Neural cell (in vitro differentiated cells): ENCODE results near the gene OSTC. TPM values are rescaled to one million over a fixed set of nuclear protein-coding genes. Genes with fewer than 3 reads are reported as not detected.
A peak's percentile ranks its signal among the peaks of the same experiment; 100 is the strongest.

Source experiments
- H2AFZ ChIP-seq: fragments of 200-600, 300-800 bp; sonication (generic), shearing (Covaris generic); 2 replicates; pipeline ENCODE4 v1.6.0; 2014; ENCODE audit warnings: low read depth, mild to moderate bottlenecking, antibody characterized with exemption, low read length, moderate library complexity
- H3F3A ChIP-seq: fragments of 200-600 bp; shearing (Covaris generic); 2 replicates; pipeline ENCODE4 v1.6.1; 2016; ENCODE audit warnings: mild to moderate bottlenecking, moderate library complexity, mixed read lengths, antibody characterized with exemption, low read length; ENCODE audit not compliant: insufficient read depth, poor library complexity, severe bottlenecking
- H3K27ac ChIP-seq: fragments of 200-600, 300-800 bp; sonication (generic), shearing (Covaris generic); 2 replicates; pipeline ENCODE4 v1.5.1; 2014; ENCODE audit warnings: mild to moderate bottlenecking, low read length, moderate library complexity
- H3K27me3 ChIP-seq: fragments of 300-800, 200-600 bp; sonication (generic), shearing (Covaris generic); 2 replicates; pipeline ENCODE4 v1.6.0; 2014; ENCODE audit warnings: mild to moderate bottlenecking, low read depth, low read length, moderate library complexity; ENCODE audit not compliant: insufficient read depth
- H3K36me3 ChIP-seq: fragments of 300-800, 200-600 bp; sonication (generic), shearing (Covaris generic); 2 replicates; pipeline ENCODE4 v1.5.1; 2014; ENCODE audit warnings: mild to moderate bottlenecking, antibody characterized with exemption, low read length, moderate library complexity; ENCODE audit not compliant: insufficient read depth
- H3K4me2 ChIP-seq: fragments of 300-800, 200-600 bp; sonication (generic), shearing (Covaris generic); 2 replicates; pipeline ENCODE4 v1.6.0; 2014; ENCODE audit warnings: mild to moderate bottlenecking, low read length
- H3K4me3 ChIP-seq: fragments of 300-800, 200-600 bp; sonication (generic), shearing (Covaris generic); 2 replicates; pipeline ENCODE4 v1.5.1; 2014; ENCODE audit warnings: mild to moderate bottlenecking, low read length, moderate library complexity
- H3K79me2 ChIP-seq: fragments of 200-600 bp; shearing (Covaris generic); replicated peaks from 2 replicates; pipeline ENCODE4 v1.6.0; 2014; ENCODE audit warnings: mild to moderate bottlenecking, low read length, moderate library complexity; ENCODE audit not compliant: insufficient read depth
- H3K9ac ChIP-seq: fragments of 300-800, 200-600 bp; sonication (generic), shearing (Covaris generic); 2 replicates; pipeline ENCODE4 v1.6.1; 2016; ENCODE audit warnings: mild to moderate bottlenecking, low read length, mixed read lengths
- H3K9me2 ChIP-seq: fragments of 200-600 bp; shearing (Covaris generic); 2 replicates; pipeline ENCODE4 v1.6.1; 2016; ENCODE audit warnings: mild to moderate bottlenecking, low read length, mixed read lengths; ENCODE audit not compliant: insufficient read depth
- H3K9me3 ChIP-seq: fragments of 200-600, 300-800 bp; sonication (generic), shearing (Covaris generic); 2 replicates; pipeline ENCODE4 v1.6.1; 2016; ENCODE audit warnings: mild to moderate bottlenecking, mixed run types, low read length, moderate library complexity, mixed read lengths
- H4K20me1 ChIP-seq: fragments of 200-600 bp; shearing (Covaris generic); 2 replicates; pipeline ENCODE4 v1.6.1; 2016; ENCODE audit warnings: mild to moderate bottlenecking, mixed run types; ENCODE audit not compliant: insufficient read depth
- CTCF ChIP-seq: fragments of 450-650 bp; IDR thresholded peaks from 2 replicates; pipeline ENCODE4 v1.5.1; 2014; ENCODE audit warnings: antibody characterized with exemption, mild to moderate bottlenecking, moderate library complexity; ENCODE audit not compliant: poor library complexity, severe bottlenecking
- EP300 ChIP-seq: fragments of 450-650 bp; conservative IDR thresholded peaks from 2 replicates; pipeline ENCODE4 v1.6.1; 2014; ENCODE audit warnings: antibody characterized with exemption, mild to moderate bottlenecking, moderate library complexity; ENCODE audit not compliant: poor library complexity, severe bottlenecking
- EZH2 ChIP-seq: fragments of 200-600, 300-800 bp; shearing (Covaris generic), sonication (generic); IDR thresholded peaks from 2 replicates; pipeline ENCODE4 v1.6.1; 2014; ENCODE audit warnings: antibody characterized with exemption, low read length, borderline replicate concordance, mild to moderate bottlenecking; ENCODE audit not compliant: insufficient read depth, poor library complexity, severe bottlenecking
- MXI1 ChIP-seq: fragments of 450-650 bp; conservative IDR thresholded peaks from 2 replicates; pipeline ENCODE4 v1.6.1; 2014; ENCODE audit warnings: antibody characterized with exemption, mild to moderate bottlenecking; ENCODE audit not compliant: poor library complexity, severe bottlenecking
- POLR2AphosphoS5 ChIP-seq: IDR thresholded peaks from 2 replicates; pipeline ENCODE4 v1.6.1; 2012
- RAD21 ChIP-seq: fragments of 450-650 bp; conservative IDR thresholded peaks from 2 replicates; pipeline ENCODE4 v1.6.1; 2014; ENCODE audit warnings: antibody characterized with exemption, mild to moderate bottlenecking, moderate library complexity
- REST ChIP-seq: IDR thresholded peaks from 2 replicates; pipeline ENCODE4 v1.6.1; 2012; ENCODE audit warnings: borderline replicate concordance
- SMC3 ChIP-seq: fragments of 450-650 bp; conservative IDR thresholded peaks from 2 replicates; pipeline ENCODE4 v1.6.1; 2014; ENCODE audit warnings: antibody characterized with exemption, mild to moderate bottlenecking, moderate library complexity; ENCODE audit not compliant: poor library complexity
- TAF1 ChIP-seq: IDR thresholded peaks from 2 replicates; pipeline ENCODE4 v1.6.1; 2012; ENCODE audit warnings: low read depth
- polyA minus RNA-seq: library from RNA; depleted of rRNA, polyadenylated mRNA; stranded (reverse); fragments of >200 nt; gene quantifications from 2 replicates; pipeline ENCODE4 v1.2.3, GENCODE V29; 2014
- polyA plus RNA-seq: library from polyadenylated mRNA; depleted of rRNA; stranded (reverse); fragments of >200 nt; gene quantifications from 2 replicates; pipeline ENCODE4 v1.2.3, GENCODE V29; 2014

OSTC gene
- polyA plus RNA-seq (117 and 128 TPM in 2 replicates), polyA minus RNA-seq (55.9 and 57.2 TPM in 2 replicates)

DNA sequence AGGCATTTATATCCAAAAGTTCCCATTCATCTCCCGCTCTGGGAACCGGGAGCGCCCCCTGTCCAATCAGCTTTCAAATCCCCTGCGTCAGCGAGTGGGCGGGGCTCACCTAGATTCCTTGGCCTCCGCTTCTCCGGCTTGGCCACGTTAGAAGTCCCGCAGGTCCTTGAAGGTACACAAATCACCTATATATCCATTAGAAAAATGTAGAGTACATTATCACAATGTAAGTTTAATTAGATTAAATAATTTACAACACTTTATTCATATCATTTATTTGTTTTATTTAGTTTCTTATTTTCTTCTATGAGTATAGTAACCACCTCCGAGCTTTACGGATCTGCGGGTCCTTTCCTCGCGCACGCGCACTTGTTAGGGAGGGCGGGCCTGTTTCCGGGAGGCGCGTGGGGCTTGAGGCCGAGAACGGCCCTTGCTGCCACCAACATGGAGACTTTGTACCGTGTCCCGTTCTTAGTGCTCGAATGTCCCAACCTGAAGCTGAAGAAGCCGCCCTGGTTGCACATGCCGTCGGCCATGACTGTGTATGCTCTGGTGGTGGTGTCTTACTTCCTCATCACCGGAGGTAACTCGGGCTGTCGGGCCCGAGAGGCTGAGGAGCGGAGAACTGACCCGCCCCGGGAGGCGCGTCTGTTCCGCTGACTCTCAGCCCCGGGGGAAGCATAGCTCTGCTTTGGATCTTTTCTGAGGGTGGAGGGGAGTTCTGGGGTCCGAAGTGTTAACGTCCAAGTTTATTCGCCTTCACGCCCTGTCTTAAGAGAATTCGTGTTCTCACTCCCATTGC is at the start of gene OSTC:
OSTC (plus strand) TSS at position 388 of the 802 bp plus-strand sequence; CDS start at position 445, 57 bp downstream.
- peak within 1 kb of the TSS; percentile 67 for H2AFZ ChIP-seq
- H3K9me2 ChIP-seq = no peaks in the 10 kb centered on the region
- TF ChIP-seq MXI1 (peak; percentile 92), CTCF (no peak), EP300 (no peak), EZH2 (no peak), RAD21 (peak; percentile 32), SMC3 (peak; percentile 23), REST (no peak), POLR2AphosphoS5 (peak; percentile 83), TAF1 (no peak)
- peak within 1 kb of the TSS; percentile 84 for H3K4me2 ChIP-seq
- H3F3A ChIP-seq = no peaks in the 10 kb centered on the region
- no peaks in the 10 kb centered on the region for H4K20me1 ChIP-seq
- H3K9me3 ChIP-seq = no peaks in the 10 kb centered on the region
- peaks cover 24% of the 10 kb centered on the region for H3K79me2 ChIP-seq
- H3K27me3 ChIP-seq = no peaks in the 10 kb centered on the region
- peak within 1 kb of the TSS; percentile 71 for H3K9ac ChIP-seq
- H3K36me3 ChIP-seq = no peaks in the 10 kb centered on the region
- peak within 1 kb of the TSS; percentile 74 for H3K4me3 ChIP-seq
- peak within 1 kb of the TSS; percentile 59 for H3K27ac ChIP-seq

- no peaks in the 10 kb centered on the region for H3F3A ChIP-seq
- H3K4me3 ChIP-seq = no peak overlapping the region
- no peak overlapping the region for H3K27ac ChIP-seq
- no peaks in the 10 kb centered on the region for H3K36me3 ChIP-seq
- no peaks in the 10 kb centered on the region for H3K9me2 ChIP-seq
- H3K79me2 ChIP-seq = no peaks in the 10 kb centered on the region
- no peak overlapping the region for H2AFZ ChIP-seq
- H3K27me3 ChIP-seq = no peaks in the 10 kb centered on the region
- no peaks in the 10 kb centered on the region for H4K20me1 ChIP-seq
- no peak overlapping the region for H3K4me2 ChIP-seq
- TF ChIP-seq EP300 = no peak
- TF ChIP-seq TAF1 = no peak
- no peak for TF ChIP-seq CTCF
- TF ChIP-seq REST = no peak
- TF ChIP-seq SMC3 = no peak
- no peak for TF ChIP-seq MXI1
- no peak for TF ChIP-seq RAD21
- TF ChIP-seq EZH2 = no peak
- no peak overlapping the region for H3K9ac ChIP-seq
- no peaks in the 10 kb centered on the region for H3K9me3 ChIP-seq
Observed at GRCh38 chr4:108601106-108601505, 49.3 kb upstream of the OSTC start.
